HFFc6 (cell line): Measurements from ENCODE around the gene SUMO2. TPM values are rescaled to one million over a fixed set of nuclear protein-coding genes. Genes with fewer than 3 reads are reported as not detected.
"Not testable (repeated sequence)": the region's sequence is repeated elsewhere in the genome, so short reads cannot be mapped to it uniquely, and the experiment has no call there.

Source experiments
- DNase-seq: peaks from one replicate; pipeline ENCODE4 v3.0.0-alpha.2; 2018
- H3K27ac Mint-ChIP-seq: 2 replicates; pipeline ENCODE4 v1.8.0; 2020; ENCODE audit warnings: mild to moderate bottlenecking, mixed read lengths
- H3K27me3 Mint-ChIP-seq: 2 replicates; pipeline ENCODE4 v1.8.0; 2021; ENCODE audit warnings: mild to moderate bottlenecking, moderate library complexity, mixed read lengths; ENCODE audit not compliant: insufficient read depth
- H3K36me3 Mint-ChIP-seq: 2 replicates; pipeline ENCODE4 v1.8.0; 2021; ENCODE audit warnings: low read depth, mixed read lengths
- H3K4me1 Mint-ChIP-seq: 2 replicates; pipeline ENCODE4 v1.8.0; 2020; ENCODE audit warnings: low read depth, mixed read lengths
- H3K4me3 Mint-ChIP-seq: 2 replicates; pipeline ENCODE4 v1.8.0; 2020; ENCODE audit warnings: mild to moderate bottlenecking, moderate library complexity, mixed read lengths
- H3K9me3 Mint-ChIP-seq: 2 replicates; pipeline ENCODE4 v1.8.0; 2020; ENCODE audit warnings: mild to moderate bottlenecking, mixed read lengths
- CTCF ChIP-seq: fragments of 200-600 bp; sonication (generic); IDR thresholded peaks from 2 replicates; pipeline ENCODE4 v1.5.0; 2021; ENCODE audit warnings: antibody characterized with exemption, mild to moderate bottlenecking
- total RNA-seq, 6 experiments: library from RNA; stranded (reverse); fragmentation: NEBNext Ultra II Directional; extraction: Animal tissue kit (Norgen Biotek cat#: 25700); gene quantifications; 2 replicates in 1 of 6; 3 replicates in 5 of 6; pipeline ENCODE4 v1.2.3, GENCODE V29; 2021

Gene SUMO2
- total RNA-seq, 6 experiments from 2014 or later: 398 to 555 (median 512) TPM

GRCh38 chr17:75131278-75132017 is 51.3 kb downstream of the SUMO2 start, which contains the start of gene NT5C:
Gene NT5C (minus strand): TSS chr17:75131742. CDS start chr17:75131707, 35 bp downstream.
- Mint-ChIP-seq H3K4me1 (peaks cover 7% of the 10 kb centered on the region), H3K27ac (peak within 1 kb of the TSS; percentile 91), H3K27me3 (peaks cover 6% of the 10 kb centered on the region; the same call in 1 of the 2 replicates), H3K36me3 (peaks cover 8% of the 10 kb centered on the region; the same call in 1 of the 2 replicates), H3K4me3 (peak within 1 kb of the TSS; percentile 89), H3K9me3 (no peaks in the 10 kb centered on the region)
- TF ChIP-seq CTCF: peak; percentile 87
- peak; percentile 66 for DNase-seq

GRCh38 chr17:75130632-75131277 is 52.0 kb downstream of the SUMO2 start:
- H3K4me3 Mint-ChIP-seq: peak overlapping the region; percentile 86
- DNase-seq: peak; percentile 31
- no peaks in the 10 kb centered on the region for H3K9me3 Mint-ChIP-seq
- peak; percentile 34; the same call in 1 of the 2 replicates for TF ChIP-seq CTCF
- H3K4me1 Mint-ChIP-seq: peaks cover 7% of the 10 kb centered on the region
- H3K27me3 Mint-ChIP-seq: peaks cover 6% of the 10 kb centered on the region; the same call in 1 of the 2 replicates
- peaks cover 8% of the 10 kb centered on the region; the same call in 1 of the 2 replicates for H3K36me3 Mint-ChIP-seq
- peak overlapping the region; percentile 78 for H3K27ac Mint-ChIP-seq

GRCh38 chr17:75130059-75130631 is 52.6 kb downstream of the SUMO2 start:
- Mint-ChIP-seq H3K27ac (peak overlapping the region; percentile 78; the same call in 1 of the 2 replicates), H3K4me3 (peak overlapping the region; percentile 86), H3K27me3 (peaks cover 6% of the 10 kb centered on the region; the same call in 1 of the 2 replicates), H3K36me3 (peaks cover 8% of the 10 kb centered on the region; the same call in 1 of the 2 replicates), H3K9me3 (no peaks in the 10 kb centered on the region), H3K4me1 (peaks cover 8% of the 10 kb centered on the region)
- DNase-seq: no peak
- TF ChIP-seq CTCF: no peak; the same call in 1 of the 2 replicates

- H3K4me3 Mint-ChIP-seq: no peak overlapping the region; the same call in 1 of the 2 replicates
- peaks cover 6% of the 10 kb centered on the region; the same call in 1 of the 2 replicates for H3K27me3 Mint-ChIP-seq
- DNase-seq: no peak
- H3K4me1 Mint-ChIP-seq: peaks cover 13% of the 10 kb centered on the region
- peaks cover 8% of the 10 kb centered on the region; the same call in 1 of the 2 replicates for H3K36me3 Mint-ChIP-seq
- TF ChIP-seq CTCF: no peak
- H3K27ac Mint-ChIP-seq: no peak overlapping the region
- no peaks in the 10 kb centered on the region for H3K9me3 Mint-ChIP-seq
These were observed 53.2 kb downstream of the SUMO2 start for GRCh38 chr17:75129576-75129975.

- H3K4me1 Mint-ChIP-seq: peaks cover 20% of the 10 kb centered on the region
- no peaks in the 10 kb centered on the region for H3K9me3 Mint-ChIP-seq
- H3K36me3 Mint-ChIP-seq: peaks cover 11% of the 10 kb centered on the region
- DNase-seq: no peak
- no peak for TF ChIP-seq CTCF
- no peak overlapping the region for H3K4me3 Mint-ChIP-seq
- H3K27ac Mint-ChIP-seq: no peak overlapping the region
- peaks cover 6% of the 10 kb centered on the region; the same call in 1 of the 2 replicates for H3K27me3 Mint-ChIP-seq
These were observed 53.9 kb downstream of the SUMO2 start for GRCh38 chr17:75128694-75129505.

- not testable (repeated sequence) for H3K27ac Mint-ChIP-seq, H3K9me3 Mint-ChIP-seq, H3K4me3 Mint-ChIP-seq, DNase-seq, H3K27me3 Mint-ChIP-seq
- Mint-ChIP-seq H3K36me3 (peaks cover 13% of the 10 kb centered on the region), H3K4me1 (peaks cover 21% of the 10 kb centered on the region)
These were observed 54.8 kb downstream of the SUMO2 start for GRCh38 chr17:75127936-75128335.
